22Rv1 (cell line): ENCODE results near the gene ZFP64.

Source experiments
- CTCF ChIP-seq: fragments of 450-650 bp; IDR thresholded peaks from 2 replicates; pipeline ENCODE4 v1.5.1; 2017; ENCODE audit warnings: mild to moderate bottlenecking
- ZFX ChIP-seq: fragments of 450-650 bp; IDR thresholded peaks from 2 replicates; pipeline ENCODE4 v1.6.1; 2017; ENCODE audit warnings: antibody characterized with exemption, borderline replicate concordance

- no peak for TF ChIP-seq CTCF
- TF ChIP-seq ZFX, result no peak
Observed at GRCh38 chr20:52230409-52230808, 38.8 kb upstream of the ZFP64 start.
